Activated CD4-positive, alpha-beta T cell treated with anti-CD3 and anti-CD28 coated beads, Interleukin-2, amount 50 U/mL, for 1 hour (primary cell): ENCODE data around the gene PKN2.

Source experiments
- DNase-seq: peaks from one replicate; pipeline ENCODE4 v3.0.0-alpha.2; 2020

Gene PKN2

GRCh38 chr1:88736633-88737248 lies 52.7 kb downstream of the PKN2 start:
- DNase-seq: no peak

GRCh38 chr1:88737338-88737927 lies 53.4 kb downstream of the PKN2 start:
- DNase-seq: no peak

GRCh38 chr1:88740784-88741183 lies 56.7 kb downstream of the PKN2 start:
- DNase-seq: no peak

- no peak for DNase-seq
These were observed 57.3 kb downstream of the PKN2 start for GRCh38 chr1:88741413-88741812.

GRCh38 chr1:88742531-88742930 lies 58.5 kb downstream of the PKN2 start:
- DNase-seq: no peak

- DNase-seq: no peak
These were observed 60.1 kb downstream of the PKN2 start for GRCh38 chr1:88744142-88744541.

- DNase-seq: no peak
These were observed 62.8 kb downstream of the PKN2 start for GRCh38 chr1:88746916-88747315.

GRCh38 chr1:88751714-88752113 lies 67.6 kb downstream of the PKN2 start:
- DNase-seq: no peak

- no peak for DNase-seq
These were observed 69.4 kb downstream of the PKN2 start for GRCh38 chr1:88753506-88753905.

- DNase-seq: no peak
These were observed 79.8 kb downstream of the PKN2 start for GRCh38 chr1:88763649-88764406.

- no peak for DNase-seq
These were observed 84.1 kb downstream of the PKN2 start for GRCh38 chr1:88768187-88768586.

- no peak for DNase-seq
These were observed 84.7 kb downstream of the PKN2 start for GRCh38 chr1:88768816-88769215.

- no peak for DNase-seq
These were observed 89.6 kb downstream of the PKN2 start for GRCh38 chr1:88773540-88774150.

- DNase-seq: no peak
These were observed 90.1 kb downstream of the PKN2 start for GRCh38 chr1:88774151-88774556.

- DNase-seq: no peak
These were observed 93.6 kb downstream of the PKN2 start for GRCh38 chr1:88777604-88778149.

- DNase-seq: no peak
These were observed 95.8 kb downstream of the PKN2 start for GRCh38 chr1:88779880-88780279.

- no peak for DNase-seq
These were observed 96.4 kb downstream of the PKN2 start for GRCh38 chr1:88780485-88780884.

- DNase-seq: no peak
These were observed 99.1 kb downstream of the PKN2 start for GRCh38 chr1:88783145-88783544.

- DNase-seq: no peak
These were observed 100.5 kb downstream of the PKN2 start for GRCh38 chr1:88784551-88784950.

GRCh38 chr1:88787023-88787903 lies 103.2 kb downstream of the PKN2 start:
- no peak for DNase-seq

- no peak for DNase-seq
These were observed 107.1 kb downstream of the PKN2 start for GRCh38 chr1:88791192-88791591.

GRCh38 chr1:88799491-88799890 lies 115.4 kb downstream of the PKN2 start:
- DNase-seq: no peak
